Activated CD4-positive, alpha-beta T cell treated with anti-CD3 and anti-CD28 coated beads, Interleukin-2, amount 50 U/mL, for 24 hours (primary cell): ENCODE data around the gene BUB1B.

Experiments
- DNase-seq, 2 donors: peaks; one replicate each; pipeline ENCODE4 v3.0.0-alpha.2; 2020; ENCODE audit warnings: low read depth in 1 of 2, low spot score in 1 of 2

The BUB1B gene

DNA sequence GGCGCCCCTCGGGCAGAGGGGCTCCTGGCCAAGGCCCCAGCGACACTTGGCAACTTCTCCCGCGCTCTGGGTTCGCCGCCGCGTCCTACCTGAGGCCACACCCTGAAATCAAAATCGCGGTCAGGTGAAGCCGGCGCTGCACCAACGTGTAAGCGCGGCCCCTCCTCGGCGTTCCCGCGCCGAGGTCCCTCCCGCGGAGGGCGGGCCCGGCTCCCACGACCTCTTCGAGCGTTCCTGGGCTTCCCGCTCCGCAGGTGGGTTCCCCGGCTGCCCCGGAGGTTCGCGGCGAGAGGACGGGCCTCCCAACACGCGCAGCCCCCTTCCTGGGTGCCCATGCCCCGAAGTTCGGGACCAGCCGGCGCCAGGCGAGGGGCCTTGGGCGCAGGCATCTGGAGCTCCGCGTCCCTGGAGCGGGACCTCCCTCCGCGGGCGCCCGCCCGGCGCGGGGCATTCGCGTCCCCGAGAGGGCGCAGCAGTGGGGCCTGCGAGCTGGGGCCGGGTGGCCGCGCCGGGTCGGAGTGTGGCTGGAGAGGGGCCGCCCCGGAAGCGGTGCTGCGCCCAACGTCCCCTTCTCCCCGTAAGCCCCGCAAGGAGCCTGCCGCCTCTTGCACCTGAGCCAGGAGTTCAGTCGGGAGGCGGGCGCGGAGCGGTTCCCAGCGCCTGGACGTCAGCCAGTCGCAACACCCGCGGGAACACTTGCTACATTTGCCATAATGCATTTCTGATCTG lies 91.7 kb downstream of the BUB1B start:
- no peak for DNase-seq

DNA sequence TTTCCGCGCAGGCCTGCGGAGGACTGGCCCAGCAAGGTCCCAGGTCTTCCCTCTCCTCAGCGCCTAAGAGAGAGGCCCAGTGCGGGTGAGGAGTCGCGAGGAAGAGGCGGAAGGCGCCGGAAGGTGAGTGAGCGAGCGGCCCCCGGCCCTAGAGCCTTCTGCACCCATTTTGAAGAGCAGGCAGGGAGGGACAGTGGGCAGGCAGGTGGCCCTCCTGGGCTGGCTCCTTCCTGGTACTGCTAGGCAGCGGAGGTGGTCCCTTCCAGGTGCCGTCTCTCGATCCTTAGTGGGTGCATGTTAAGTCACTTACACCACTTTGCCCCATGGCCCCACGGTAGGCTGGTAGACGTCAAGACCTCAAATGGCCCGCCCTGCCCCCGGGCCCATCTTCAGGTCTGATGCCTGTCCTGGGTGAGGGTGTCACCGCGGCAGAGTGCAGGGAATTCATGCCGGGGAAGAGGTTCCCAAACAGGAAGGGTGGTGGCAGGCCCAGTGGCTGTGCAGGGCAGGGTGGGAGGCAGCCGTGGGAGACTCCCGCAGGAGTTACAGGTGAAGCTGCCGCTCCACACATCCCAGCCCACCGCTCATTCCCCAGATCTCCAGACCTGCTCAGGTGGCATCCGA lies 92.4 kb downstream of the BUB1B start:
- DNase-seq, result no peak

DNA sequence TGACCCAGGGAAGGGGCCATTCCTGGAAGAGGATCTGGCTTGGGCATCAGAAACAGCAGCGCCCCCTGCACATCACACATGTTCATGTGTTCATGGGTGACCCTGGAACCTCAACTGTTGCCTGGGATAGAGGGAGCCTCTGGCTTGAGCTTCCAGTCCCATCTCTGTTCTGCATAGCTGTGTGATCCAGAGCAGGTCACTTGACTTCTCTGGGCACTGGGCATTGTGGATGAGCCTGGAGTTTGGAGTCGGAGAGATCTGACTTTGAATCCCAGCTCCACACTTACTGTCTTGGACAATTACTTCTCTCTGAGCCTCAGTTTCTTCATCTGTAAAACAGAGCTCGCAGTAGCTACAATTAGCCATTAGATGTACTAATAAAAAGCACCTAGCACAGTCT lies 93.6 kb downstream of the BUB1B start:
- DNase-seq, result no peak

DNA sequence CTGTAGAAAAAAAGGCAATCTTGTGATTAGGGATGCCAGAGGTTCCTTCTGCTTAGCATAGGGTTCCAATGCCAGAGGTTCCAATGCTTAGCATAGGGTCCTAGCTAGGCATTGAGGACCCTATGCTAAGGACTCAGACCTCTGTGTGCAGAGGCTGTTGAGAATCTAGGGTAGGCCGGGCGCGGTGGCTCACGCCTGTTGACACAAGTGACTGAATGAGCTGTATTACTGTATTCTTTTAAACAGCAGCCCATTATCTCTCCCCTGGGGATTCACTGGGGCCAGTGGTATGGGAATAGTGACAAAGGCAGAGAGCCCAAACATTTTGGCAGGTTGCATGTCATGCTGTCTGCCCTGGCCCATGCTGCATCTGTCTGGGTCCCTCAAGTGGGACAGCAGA lies 94.2 kb downstream of the BUB1B start:
- DNase-seq, result no peak

DNA sequence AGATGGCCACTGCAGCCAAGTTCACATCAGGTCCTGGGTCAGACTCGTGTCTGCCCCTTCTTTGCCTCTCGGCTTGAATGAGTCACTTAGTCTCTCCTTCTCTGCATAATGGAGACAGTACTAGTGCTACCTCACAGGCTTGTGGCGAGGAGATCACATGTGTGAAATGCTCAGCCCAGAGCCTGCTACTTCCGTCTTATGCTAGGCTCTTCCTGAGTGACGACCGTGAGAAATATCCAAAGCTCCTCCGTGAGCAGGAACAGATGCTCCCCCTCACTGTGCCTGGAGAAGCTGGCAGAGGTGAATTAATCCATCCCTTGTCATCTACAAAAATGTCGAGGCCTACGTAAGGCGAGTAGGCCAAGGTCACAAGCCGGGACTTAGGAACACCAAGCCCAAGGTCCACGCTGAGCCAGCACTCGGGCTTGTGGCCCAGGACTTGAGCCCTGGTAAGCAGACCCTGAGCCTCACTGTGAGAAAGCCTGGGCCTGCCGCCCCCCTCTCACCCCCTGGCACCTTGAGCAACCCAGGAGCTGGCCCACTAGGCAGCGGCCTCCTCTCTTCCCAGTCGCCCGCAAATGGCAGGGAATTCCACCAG lies 95.9 kb downstream of the BUB1B start:
- DNase-seq, result no peak

DNA sequence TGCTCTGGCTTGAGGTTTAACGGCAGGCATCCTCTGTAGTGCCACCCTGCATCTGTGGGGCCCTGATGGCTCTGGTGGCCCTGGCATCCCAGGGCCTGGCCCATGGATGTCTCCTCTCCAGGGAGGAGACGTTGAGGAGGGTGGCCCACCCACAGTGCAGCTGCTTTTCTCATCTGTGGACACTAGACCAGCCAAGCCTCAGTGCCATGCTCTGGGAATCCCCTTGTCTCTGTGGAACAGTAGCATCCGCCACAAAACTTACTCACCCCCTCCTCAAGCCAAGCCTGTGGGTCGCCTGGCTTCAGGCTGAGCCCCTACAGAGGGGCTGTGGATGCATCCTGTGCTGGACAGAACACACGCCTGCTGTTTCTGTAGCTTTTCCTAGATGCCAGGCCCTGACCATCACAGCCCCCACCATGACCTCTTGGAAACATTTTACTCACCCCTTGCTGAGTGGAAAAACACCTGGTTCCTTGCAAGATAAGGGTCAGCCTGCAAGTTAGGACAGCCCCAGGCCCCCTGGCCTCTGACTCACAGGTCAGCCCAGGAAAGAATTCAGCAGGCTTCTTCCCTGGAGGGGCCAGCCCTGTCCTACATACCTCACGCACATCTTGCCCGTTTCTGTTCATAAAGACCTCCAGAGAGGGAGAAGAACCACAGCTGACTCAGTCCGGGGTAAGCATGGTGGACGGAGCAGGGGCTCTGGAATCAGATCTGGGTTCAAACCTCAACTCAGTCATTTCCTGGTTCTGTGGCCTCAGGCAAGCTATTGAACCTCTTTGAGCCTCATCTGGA lies 97.0 kb downstream of the BUB1B start:
- no peak for DNase-seq

DNA sequence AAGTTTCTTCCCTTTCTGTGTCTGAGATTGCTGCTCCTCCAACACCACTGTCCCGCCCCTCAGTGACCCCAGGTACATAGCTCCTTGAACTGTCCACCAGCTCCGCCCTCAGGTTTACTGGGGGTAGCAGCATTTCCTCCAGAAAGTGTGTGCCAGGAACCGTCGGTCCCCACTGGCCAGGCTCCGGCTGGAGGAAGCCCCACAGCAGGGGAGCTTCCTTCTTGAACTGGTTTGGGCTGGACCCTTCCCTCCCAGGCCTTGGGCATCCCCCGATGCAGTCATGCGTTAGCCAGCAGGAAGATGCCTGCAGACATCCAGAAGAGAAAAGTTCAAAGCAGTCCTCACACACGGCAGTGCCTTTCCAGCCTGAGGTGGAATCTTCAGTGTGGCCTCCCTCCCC lies 97.7 kb downstream of the BUB1B start:
- no peak for DNase-seq

DNA sequence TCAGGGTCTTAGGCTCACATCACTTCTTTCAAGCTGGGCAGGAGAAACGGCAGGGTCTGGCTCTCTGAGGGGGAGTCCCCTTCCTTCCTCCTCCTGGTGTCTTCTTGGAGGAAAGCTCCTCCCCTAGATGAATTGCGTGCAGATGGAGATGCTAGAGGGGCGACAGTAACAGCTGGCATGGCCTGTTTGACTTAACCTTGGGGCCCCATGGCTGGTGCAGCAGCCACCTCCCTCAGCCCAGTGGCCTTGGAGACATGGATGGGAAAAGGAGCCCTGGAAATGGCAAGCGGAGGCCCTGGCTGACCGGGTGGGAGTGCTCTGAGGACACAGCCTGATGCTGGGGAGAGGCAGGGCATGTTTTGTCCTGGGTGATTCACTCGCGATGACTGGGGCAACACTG lies 98.2 kb downstream of the BUB1B start:
- no peak for DNase-seq

DNA sequence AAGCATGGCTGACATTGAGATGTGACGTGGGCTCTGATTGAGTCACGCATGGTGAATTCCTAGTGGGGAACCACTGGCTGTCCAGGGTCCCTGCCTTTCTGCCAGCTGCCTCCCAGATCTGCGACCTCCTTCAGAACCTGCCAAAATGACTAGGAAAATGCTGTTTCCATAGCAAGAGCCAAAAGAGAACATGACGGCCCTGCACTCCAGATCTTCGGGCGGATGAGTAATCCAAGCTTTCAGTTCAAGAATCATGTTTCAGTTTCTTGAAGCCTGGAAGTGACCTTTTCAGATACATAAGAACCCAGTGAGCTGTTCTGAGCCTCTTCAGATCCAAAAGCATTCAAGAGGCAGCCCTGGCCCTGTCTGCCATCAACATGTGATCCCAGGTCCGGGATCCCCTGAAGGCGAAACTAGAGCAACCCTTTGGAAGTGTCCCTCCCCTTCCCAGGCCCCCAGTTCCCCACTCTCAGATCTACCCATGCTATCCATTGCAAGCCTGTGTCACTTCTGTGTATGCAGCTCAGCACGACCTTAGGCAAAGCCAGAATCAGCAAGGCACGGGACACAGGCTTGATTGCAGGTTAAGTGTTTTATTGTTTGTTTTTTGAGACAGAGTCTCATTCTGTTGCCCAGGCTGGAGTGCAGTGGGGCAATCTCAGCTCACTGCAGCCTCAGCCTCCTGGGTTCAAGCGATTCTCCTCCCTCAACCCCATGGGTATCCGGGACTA lies 102.3 kb downstream of the BUB1B start:
- no peak for DNase-seq

DNA sequence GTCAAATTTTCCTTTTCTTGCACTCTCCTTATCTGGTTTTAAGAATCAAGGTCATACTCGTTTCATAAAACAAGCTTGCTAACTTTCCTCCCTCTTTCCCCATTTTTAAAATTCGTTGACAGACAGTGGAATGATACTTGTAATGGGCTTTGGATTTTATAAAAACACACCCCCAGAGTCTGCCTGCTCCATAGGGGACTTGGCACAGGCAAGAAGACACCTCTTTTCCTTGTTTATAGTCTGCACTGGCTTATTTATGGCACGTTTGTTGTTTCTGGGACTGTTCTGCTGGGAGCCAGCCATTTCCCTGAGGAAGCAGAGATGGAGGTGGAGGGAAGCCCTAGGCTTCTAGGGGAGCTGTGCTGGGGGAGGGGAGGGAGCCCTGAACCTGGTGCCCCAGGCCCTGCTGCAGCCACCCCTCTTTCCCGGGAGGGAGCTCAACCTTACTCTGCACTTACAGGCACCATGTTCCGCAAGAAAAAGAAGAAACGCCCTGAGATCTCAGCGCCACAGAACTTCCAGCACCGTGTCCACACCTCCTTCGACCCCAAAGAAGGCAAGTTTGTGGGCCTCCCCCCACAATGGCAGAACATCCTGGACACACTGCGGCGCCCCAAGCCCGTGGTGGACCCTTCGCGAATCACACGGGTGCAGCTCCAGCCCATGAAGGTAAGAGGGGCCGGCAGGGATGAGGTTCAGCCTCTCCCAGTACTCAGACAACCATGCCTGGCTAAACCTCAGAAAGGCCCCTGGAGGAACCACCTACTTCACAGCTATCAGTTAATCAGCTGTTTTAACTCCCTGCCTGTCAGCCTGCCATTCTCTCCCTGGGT lies 103.7 kb downstream of the BUB1B start:
- DNase-seq, result no peak

DNA sequence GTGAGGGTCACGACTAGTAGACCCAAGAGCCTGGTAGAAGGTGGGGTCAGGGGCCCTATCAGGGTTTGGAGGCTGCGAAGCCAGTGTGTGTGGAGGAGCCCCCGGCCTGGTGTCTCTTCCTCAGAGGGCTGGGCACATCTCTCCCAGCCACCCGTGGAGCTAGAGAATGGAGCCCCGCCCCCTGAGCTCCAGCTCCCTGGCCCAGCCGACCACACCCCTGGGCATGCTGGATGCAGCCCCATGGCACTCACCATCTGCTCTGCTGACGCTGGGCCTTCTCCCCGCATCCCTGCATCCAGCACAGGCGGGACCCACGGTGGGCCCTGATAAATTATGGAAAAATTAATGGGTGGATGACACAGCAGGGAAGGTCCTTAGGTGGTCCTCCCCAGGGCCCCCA lies 104.5 kb downstream of the BUB1B start:
- no peak for DNase-seq

DNA sequence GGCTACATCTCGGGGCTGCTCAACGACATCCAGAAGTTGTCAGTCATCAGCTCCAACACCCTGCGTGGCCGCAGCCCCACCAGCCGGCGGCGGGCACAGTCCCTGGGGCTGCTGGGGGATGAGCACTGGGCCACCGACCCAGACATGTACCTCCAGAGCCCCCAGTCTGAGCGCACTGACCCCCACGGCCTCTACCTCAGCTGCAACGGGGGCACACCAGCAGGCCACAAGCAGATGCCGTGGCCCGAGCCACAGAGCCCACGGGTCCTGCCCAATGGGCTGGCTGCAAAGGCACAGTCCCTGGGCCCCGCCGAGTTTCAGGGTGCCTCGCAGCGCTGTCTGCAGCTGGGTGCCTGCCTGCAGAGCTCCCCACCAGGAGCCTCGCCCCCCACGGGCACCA lies 105.0 kb downstream of the BUB1B start:
- no peak for DNase-seq

DNA sequence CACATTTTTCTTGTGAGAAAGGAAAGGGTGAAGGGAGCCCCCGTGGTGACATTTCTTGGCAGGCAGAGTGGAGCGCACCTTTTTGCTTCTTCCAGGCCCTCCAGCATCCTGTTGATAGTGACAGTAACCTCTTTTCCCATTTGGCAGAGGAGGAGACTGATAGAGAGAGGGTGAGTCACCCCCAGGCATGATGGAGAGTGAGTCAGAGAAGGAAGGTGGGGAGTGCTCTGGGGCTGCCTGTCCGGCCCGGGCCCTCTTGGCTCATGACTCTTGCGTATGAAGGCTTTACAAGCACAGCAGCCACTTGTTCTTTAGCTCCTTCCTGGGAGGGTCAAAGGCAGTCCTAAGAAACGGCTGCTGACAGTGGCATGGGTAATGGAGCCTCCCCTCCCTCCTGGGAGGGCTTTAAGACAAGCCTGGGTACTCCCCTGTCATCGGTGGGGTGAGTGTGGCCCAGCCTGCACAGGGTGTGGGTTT lies 106.0 kb downstream of the BUB1B start:
- no peak for DNase-seq

DNA sequence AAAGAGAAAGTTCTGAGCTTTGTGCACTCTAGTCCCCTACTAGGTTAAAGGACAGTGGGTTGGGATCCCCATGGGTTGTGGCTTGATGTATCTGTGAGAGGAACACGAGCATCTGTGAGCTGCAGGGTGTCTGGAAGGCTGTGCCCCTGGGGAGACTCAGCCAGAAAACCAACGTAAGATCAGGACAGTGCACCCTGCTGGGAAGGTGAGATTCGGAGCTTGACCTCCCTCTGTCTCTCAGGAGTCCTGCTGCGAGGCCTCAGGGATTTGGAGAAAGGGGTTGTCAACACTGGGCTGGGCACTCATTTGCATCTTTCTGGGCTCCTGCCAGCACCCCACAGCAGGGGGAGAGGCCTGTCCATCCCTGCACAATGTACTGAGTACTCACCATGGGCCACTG lies 106.8 kb downstream of the BUB1B start:
- no peak for DNase-seq

DNA sequence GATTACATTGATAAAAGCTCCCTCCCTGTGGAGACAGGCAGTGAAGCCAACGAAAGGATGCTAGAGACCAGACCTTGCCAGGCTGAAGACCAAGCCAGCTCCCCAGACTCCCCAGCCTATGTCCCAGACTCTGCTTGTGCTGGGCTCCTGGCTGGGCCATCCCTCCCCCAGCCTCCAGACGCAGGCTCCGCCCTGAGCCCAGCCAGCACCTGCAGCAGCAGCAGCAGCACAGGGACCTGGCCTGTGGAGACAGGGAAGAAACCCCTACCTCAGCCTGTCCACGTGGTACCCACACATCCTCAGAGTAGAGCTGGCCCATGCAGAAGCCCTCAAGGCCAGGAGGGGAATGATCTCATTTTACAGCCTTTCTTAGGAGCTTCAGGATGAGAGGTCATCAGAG lies 108.7 kb downstream of the BUB1B start:
- DNase-seq, result no peak

DNA sequence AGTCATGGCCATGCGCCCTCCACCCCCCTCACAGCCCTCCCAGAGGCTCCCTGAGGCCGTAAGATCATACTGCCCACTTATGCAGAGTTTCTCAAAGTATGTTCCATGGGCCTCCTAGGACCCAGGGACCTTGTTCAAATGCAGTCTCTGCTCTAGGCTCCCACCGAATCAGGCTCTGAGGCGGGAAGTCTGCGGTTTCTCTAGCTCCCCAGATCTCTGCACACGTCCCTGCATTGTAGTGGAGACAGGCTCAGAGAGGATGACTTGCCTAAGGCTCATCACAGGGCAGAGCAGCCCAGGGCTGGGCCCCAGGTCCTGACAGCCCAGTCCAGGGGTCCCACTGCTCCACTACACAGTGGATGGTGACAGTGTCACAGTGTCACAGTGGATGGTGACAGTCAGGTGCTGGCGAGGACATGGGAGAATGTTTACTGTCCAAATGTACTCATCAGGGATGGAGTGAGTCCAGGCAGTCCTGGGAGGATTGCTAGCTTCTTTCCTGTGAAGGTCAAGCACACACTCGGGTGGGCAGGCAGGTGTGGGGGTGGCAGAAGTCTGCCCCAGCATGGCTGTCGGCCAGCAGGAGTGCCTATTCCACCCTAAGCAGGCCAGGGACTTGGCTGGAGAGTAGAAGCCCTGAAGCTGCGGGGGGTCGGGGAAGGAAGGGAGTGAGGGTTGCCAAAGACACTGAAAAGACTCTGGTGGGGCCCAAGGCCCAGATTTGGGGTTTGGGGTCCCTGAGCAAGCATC lies 109.6 kb downstream of the BUB1B start:
- no peak for DNase-seq
